Loucy (cell line): ENCODE results near the gene ERAL1.

Experiments
- H2AFZ ChIP-seq: fragments of 200-600 bp; sonication (generic); 2 replicates; pipeline ENCODE4 v1.6.0; 2016; ENCODE audit warnings: antibody characterized with exemption, mild to moderate bottlenecking, low read length, moderate library complexity
- H3F3A ChIP-seq: fragments of 200-600 bp; 2 replicates; pipeline ENCODE4 v1.6.0; 2016; ENCODE audit warnings: antibody characterized with exemption, low read depth, mild to moderate bottlenecking
- H3K27me3 ChIP-seq: fragments of 200-600 bp; sonication (generic); 2 replicates; pipeline ENCODE4 v1.6.1; 2014; ENCODE audit warnings: low read length, mild to moderate bottlenecking; ENCODE audit not compliant: insufficient read depth, poor library complexity, severe bottlenecking
- H3K36me3 ChIP-seq: fragments of 200-600 bp; sonication (generic); 2 replicates; pipeline ENCODE4 v1.6.1; 2016; ENCODE audit warnings: low read length; ENCODE audit not compliant: insufficient read depth
- H3K4me1 ChIP-seq: fragments of 200-600 bp; sonication (generic); 2 replicates; pipeline ENCODE4 v1.5.1; 2014; ENCODE audit warnings: low read length, mild to moderate bottlenecking; ENCODE audit not compliant: insufficient read depth, poor library complexity, severe bottlenecking
- H3K4me2 ChIP-seq: fragments of 200-600 bp; sonication (generic); 2 replicates; pipeline ENCODE4 v1.6.0; 2014; ENCODE audit warnings: antibody characterized with exemption, low read length, low read depth, mild to moderate bottlenecking; ENCODE audit not compliant: poor library complexity, severe bottlenecking
- H3K4me3 ChIP-seq: fragments of 200-600 bp; sonication (generic); 2 replicates; pipeline ENCODE4 v1.5.1; 2014; ENCODE audit warnings: low read length, mild to moderate bottlenecking, mixed read lengths; ENCODE audit not compliant: poor library complexity, severe bottlenecking
- H3K79me2 ChIP-seq: fragments of 200-600 bp; sonication (generic); 2 replicates; pipeline ENCODE4 v1.6.1; 2014; ENCODE audit warnings: low read length; ENCODE audit not compliant: insufficient read depth
- H3K9ac ChIP-seq: fragments of 200-600 bp; sonication (generic); 2 replicates; pipeline ENCODE4 v1.6.0; 2014; ENCODE audit warnings: mild to moderate bottlenecking, low read depth, low read length, moderate library complexity; ENCODE audit not compliant: poor library complexity, severe bottlenecking
- H3K9me2 ChIP-seq: fragments of 200-600 bp; sonication (generic); replicated peaks from 2 replicates; pipeline ENCODE4 v1.6.1; 2016; ENCODE audit warnings: low read depth, low read length, mixed read lengths
- H3K9me3 ChIP-seq: fragments of 200-600 bp; sonication (generic); 2 replicates; pipeline ENCODE4 v1.6.1; 2014; ENCODE audit warnings: mild to moderate bottlenecking, antibody characterized with exemption, low read length, low read depth; ENCODE audit not compliant: insufficient read depth
- H4K20me1 ChIP-seq: fragments of 200-600 bp; sonication (generic); 2 replicates; pipeline ENCODE4 v1.6.0; 2014; ENCODE audit warnings: antibody characterized with exemption, low read length, mild to moderate bottlenecking; ENCODE audit not compliant: insufficient read depth, poor library complexity, severe bottlenecking
- EZH2phosphoT487 ChIP-seq: fragments of 200-600 bp; IDR thresholded peaks from 2 replicates; pipeline ENCODE4 v1.6.1; 2018; ENCODE audit warnings: antibody characterized with exemption, mild to moderate bottlenecking, moderate library complexity, borderline replicate concordance
- TF ChIP-seq, protein P1 (sequence below): fragments of 200-600 bp; sonication (generic); conservative IDR thresholded peaks from 2 replicates; pipeline ENCODE4 v1.5.1; 2014; ENCODE audit warnings: mild to moderate bottlenecking, antibody characterized with exemption, low read length

Gene ERAL1

DNA sequence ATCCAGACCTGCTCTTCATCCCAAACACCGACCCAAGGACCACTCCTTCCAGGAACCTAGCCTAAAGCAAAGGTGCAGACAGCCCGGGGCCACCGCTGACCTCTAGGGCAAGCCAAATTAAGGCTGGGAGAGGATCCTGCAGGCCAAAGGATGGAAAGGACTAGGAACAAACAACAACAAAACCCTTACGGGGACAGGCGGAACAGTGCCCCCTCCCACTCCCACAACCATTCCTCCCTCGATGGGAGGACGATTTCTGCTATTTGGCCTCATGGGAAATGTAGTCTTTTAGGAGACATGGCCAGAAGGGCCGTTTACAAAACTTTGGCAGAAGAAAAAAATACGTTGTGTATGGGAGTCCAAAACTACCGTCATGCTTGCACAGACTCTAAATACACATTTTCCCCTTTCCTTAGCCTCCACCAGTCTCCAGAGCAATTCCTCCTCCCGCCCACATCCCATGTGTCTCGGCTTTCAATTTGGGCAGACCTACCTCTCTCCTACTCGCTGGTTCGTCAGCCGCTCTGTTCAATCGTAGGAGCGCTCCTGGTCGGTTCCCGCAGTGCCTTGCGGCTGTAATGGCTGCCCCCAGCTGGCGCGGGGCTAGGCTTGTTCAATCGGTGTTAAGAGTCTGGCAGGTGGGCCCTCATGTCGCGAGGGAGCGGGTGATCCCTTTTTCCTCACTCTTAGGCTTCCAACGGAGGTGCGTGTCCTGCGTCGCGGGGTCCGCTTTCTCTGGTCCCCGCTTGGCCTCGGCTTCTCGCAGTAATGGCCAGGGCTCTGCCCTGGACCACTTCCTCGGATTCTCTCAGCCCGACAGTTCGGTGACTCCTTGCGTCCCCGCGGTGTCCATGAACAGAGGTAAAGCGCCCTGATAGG is at the start of gene ERAL1:
Gene ERAL1 (plus strand): TSS at position 560 of the 879 bp plus-strand sequence. CDS start 19 bp downstream, at position 579.
- H3K36me3 ChIP-seq: peaks cover 12% of the 10 kb centered on the region; the same call in 1 of the 2 replicates

DNA sequence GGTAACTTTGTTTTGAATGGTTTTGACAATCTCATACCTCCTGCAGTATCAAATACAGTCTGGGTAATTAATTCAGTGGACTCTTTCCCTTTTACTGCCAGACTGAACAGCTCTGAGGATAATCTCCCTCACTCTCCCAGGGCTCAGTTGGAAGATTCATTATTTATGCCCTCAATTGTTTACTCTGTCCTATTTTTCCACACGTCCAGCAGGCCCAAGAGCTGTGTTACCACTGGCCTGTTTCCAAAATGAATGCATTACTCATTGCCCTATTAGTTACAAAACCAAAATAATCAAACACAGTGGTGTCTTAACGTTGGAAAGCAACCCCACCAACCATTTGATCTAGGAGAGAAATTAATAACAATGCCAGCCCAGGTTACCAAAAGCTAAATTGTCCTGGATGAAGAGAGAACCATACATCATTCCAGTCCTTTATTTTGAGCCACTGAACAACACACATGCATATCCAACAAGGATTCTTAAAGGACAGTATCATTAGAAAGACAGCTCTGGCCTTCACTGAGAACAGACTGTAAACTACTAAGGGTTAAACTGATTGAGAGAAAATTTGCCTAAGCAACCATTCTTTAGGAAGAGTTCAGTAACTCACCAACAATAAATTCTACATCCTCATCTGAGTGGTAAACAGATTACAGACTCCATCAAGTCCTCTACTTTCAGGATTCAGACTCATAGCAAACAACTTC is 46.7 kb upstream of the ERAL1 start:
- no peaks in the 10 kb centered on the region for H3K9me3 ChIP-seq
- H3K79me2 ChIP-seq: peaks cover 92% of the 10 kb centered on the region
- 0 out of 2 replicates have a peak, but pooled peaks cover 1% of the 10 kb centered on the region for H3F3A ChIP-seq
- no peaks in the 10 kb centered on the region for H3K27me3 ChIP-seq
- no peak overlapping the region for H2AFZ ChIP-seq
- peaks cover 24% of the 10 kb centered on the region for H4K20me1 ChIP-seq
- peak overlapping the region; percentile 54 for H3K9ac ChIP-seq
- peaks cover 16% of the 10 kb centered on the region; the same call in 1 of the 2 replicates for H3K36me3 ChIP-seq
- H3K9me2 ChIP-seq: no peaks in the 10 kb centered on the region
- TF ChIP-seq EZH2phosphoT487: no peak
- TF ChIP-seq, protein P1, sequence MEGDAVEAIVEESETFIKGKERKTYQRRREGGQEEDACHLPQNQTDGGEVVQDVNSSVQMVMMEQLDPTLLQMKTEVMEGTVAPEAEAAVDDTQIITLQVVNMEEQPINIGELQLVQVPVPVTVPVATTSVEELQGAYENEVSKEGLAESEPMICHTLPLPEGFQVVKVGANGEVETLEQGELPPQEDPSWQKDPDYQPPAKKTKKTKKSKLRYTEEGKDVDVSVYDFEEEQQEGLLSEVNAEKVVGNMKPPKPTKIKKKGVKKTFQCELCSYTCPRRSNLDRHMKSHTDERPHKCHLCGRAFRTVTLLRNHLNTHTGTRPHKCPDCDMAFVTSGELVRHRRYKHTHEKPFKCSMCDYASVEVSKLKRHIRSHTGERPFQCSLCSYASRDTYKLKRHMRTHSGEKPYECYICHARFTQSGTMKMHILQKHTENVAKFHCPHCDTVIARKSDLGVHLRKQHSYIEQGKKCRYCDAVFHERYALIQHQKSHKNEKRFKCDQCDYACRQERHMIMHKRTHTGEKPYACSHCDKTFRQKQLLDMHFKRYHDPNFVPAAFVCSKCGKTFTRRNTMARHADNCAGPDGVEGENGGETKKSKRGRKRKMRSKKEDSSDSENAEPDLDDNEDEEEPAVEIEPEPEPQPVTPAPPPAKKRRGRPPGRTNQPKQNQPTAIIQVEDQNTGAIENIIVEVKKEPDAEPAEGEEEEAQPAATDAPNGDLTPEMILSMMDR: no peak
- no peak overlapping the region for H3K4me3 ChIP-seq
- H3K4me1 ChIP-seq: peaks cover 32% of the 10 kb centered on the region
- peak overlapping the region; percentile 23 for H3K4me2 ChIP-seq

More for the DNA sequence above, at the start of gene ERAL1:
- peaks cover 3% of the 10 kb centered on the region for H3K4me1 ChIP-seq
- no peaks in the 10 kb centered on the region for H3K9me3 ChIP-seq
- H3K4me3 ChIP-seq: peak within 1 kb of the TSS; percentile 90
- H4K20me1 ChIP-seq: peaks cover 4% of the 10 kb centered on the region
- peaks cover 16% of the 10 kb centered on the region for H3K79me2 ChIP-seq
- H3K9ac ChIP-seq: peak within 1 kb of the TSS; percentile 76
- no peaks in the 10 kb centered on the region for H3K9me2 ChIP-seq
- H3K27me3 ChIP-seq: no peaks in the 10 kb centered on the region
- H2AFZ ChIP-seq: peak within 1 kb of the TSS; percentile 99
- peak within 1 kb of the TSS; percentile 79 for H3K4me2 ChIP-seq
- TF ChIP-seq, protein P1: no peak
- no peak for TF ChIP-seq EZH2phosphoT487
- H3F3A ChIP-seq: no peaks in the 10 kb centered on the region

DNA sequence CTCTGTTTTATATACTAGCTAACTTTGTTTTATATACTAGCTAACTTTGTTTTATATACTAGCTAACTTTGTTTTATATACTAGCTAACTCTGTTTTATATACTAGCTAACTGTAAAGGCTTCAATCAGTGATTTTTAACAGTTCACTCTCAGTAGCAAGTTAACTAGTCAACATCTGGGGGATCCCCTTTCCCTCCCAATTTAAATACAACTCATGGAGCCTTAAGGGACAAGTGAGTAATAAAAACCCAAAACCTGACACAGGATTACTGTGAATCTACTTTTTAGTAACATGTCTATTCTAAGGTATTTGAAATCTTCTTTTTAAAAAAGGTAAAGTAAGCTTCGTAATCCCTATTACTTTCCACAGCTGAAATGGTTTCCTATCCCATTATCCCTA is 44.4 kb upstream of the ERAL1 start:
- H3K4me1 ChIP-seq: peaks cover 34% of the 10 kb centered on the region
- H3K9me3 ChIP-seq: no peaks in the 10 kb centered on the region
- peak overlapping the region; percentile 94 for H3K4me2 ChIP-seq
- H3K79me2 ChIP-seq: peaks cover 92% of the 10 kb centered on the region
- peaks cover 8% of the 10 kb centered on the region; the same call in 1 of the 2 replicates for H3K36me3 ChIP-seq
- no peak for TF ChIP-seq EZH2phosphoT487
- TF ChIP-seq, protein P1: no peak
- 0 out of 2 replicates have a peak, but pooled peaks cover 3% of the 10 kb centered on the region for H3F3A ChIP-seq
- peak overlapping the region; percentile 91 for H3K4me3 ChIP-seq
- H2AFZ ChIP-seq: no peak overlapping the region
- H3K9me2 ChIP-seq: no peaks in the 10 kb centered on the region
- peak overlapping the region; percentile 82 for H3K9ac ChIP-seq
- H3K27me3 ChIP-seq: no peaks in the 10 kb centered on the region
- peaks cover 24% of the 10 kb centered on the region for H4K20me1 ChIP-seq
